ENCODE results near the gene CDS2. TPM values are rescaled to one million over a fixed set of nuclear protein-coding genes. Genes with fewer than 3 reads are reported as not detected.

CDS2 gene
- total RNA-seq, 1 experiment from 2014 or later, result 37.5 TPM

- TF ChIP-seq ZBTB33 (IDR thresholded peaks at IDR 0.05; ENCODE audit: extremely low read depth, insufficient replicate concordance, low read length), result no peak
- no peak for TF ChIP-seq RAD21 (IDR thresholded peaks at IDR 0.05; ENCODE audit: low read depth)
- no peak for TF ChIP-seq TCF7L2 (IDR thresholded peaks at IDR 0.05; ENCODE audit: borderline replicate concordance, extremely low read depth, insufficient read depth, insufficient read length)
- TF ChIP-seq SIN3A (IDR thresholded peaks at IDR 0.05; ENCODE audit: low read depth), result no peak
- no peak for TF ChIP-seq ATF3 (IDR thresholded peaks at IDR 0.05)
- no peak for TF ChIP-seq SP1 (IDR thresholded peaks at IDR 0.05; ENCODE audit: low read depth)
- no peak for TF ChIP-seq POLR2A (IDR thresholded peaks at IDR 0.05; ENCODE audit: borderline replicate concordance, extremely low read depth, insufficient read depth, insufficient read length)
These were observed 17.0 kb downstream of the CDS2 start (continued) for GRCh38 chr20:5143851-5144250.

GRCh38 chr20:5145365-5146098 lies 18.7 kb downstream of the CDS2 start:
- no peak overlapping the region for H3K4me3 ChIP-seq (replicated peaks in 1 of 2; ENCODE audit: low read depth in 1 of 2, low read length in 2 of 2)
- ATAC-seq, result no peak
- RAD21 ChIA-PET (ENCODE audit: low non-redundant PET in 1 of 2, low total read pairs in 2 of 2, uncharacterized antibody in 2 of 2, unreplicated experiment in 2 of 2), result no interaction called here
- H3K9me2 ChIP-seq (ENCODE audit: insufficient read depth), result no peaks in the 10 kb centered on the region
- intact Hi-C loops (cut with micrococcal nuclease), result no loop called here
- POLR2A ChIA-PET, result interaction anchor here (1.4 kb wide), 1 partner anchor 19 kb away, joined by 4 read pairs; the partner anchor contains the start of gene CDS2
- H2AFZ ChIP-seq (ENCODE audit: low read depth, low read length, poor library complexity, severe bottlenecking), result no peak overlapping the region
- no peaks in the 10 kb centered on the region for H3K9me3 ChIP-seq (ENCODE audit: control insufficient read depth in 1 of 2, insufficient read depth in 1 of 2, low read depth in 1 of 2, low read length in 2 of 2)
- H3K36me3 ChIP-seq (ENCODE audit: control insufficient read depth in 1 of 2, insufficient read depth in 2 of 2, low read length in 2 of 2), result no peaks in the 10 kb centered on the region
- H3K9ac ChIP-seq (ENCODE audit: low read length), result no peak overlapping the region
- no peaks in the 10 kb centered on the region for H3K27me3 ChIP-seq (ENCODE audit: insufficient read depth, low read length)
- TF ChIP-seq EGR1 (IDR thresholded peaks at IDR 0.05; ENCODE audit: low read depth) (no peak), POLR2A (IDR thresholded peaks at IDR 0.05; ENCODE audit: borderline replicate concordance, extremely low read depth, insufficient read depth, insufficient read length) (no peak)
- CTCF ChIA-PET, result interaction anchor here (0.6 kb wide), 2 partner anchors 48 to 138 kb away, joined by 3 to 5 read pairs; no protein-coding TSS in a partner anchor
- peaks cover 8 to 10% of the 10 kb centered on the region in 2 experiments for H3K4me1 ChIP-seq (ENCODE audit: control insufficient read depth in 1 of 2, insufficient read depth in 2 of 2, low read length in 2 of 2)
- peaks cover 25% of the 10 kb centered on the region for H3K79me2 ChIP-seq (ENCODE audit: insufficient read depth, low read length)
- no peaks in the 10 kb centered on the region for H4K20me1 ChIP-seq (ENCODE audit: insufficient read depth)
- no peak for DNase-seq (ENCODE audit: low read depth, low spot score)
- no peak overlapping the region for H3K27ac ChIP-seq (ENCODE audit: low read depth, low read length)
- no peak overlapping the region for H3K4me2 ChIP-seq (ENCODE audit: low read length)
- no TSS peak for BruUV-seq (replicated peaks)
